ENCODE measurements around the gene BRCC3.
"Not testable (repeated sequence)": the region's sequence is repeated elsewhere in the genome, so short reads cannot be mapped to it uniquely, and the experiment has no call there.

The BRCC3 gene

GRCh38 chrX:155134255-155134654 is 62.9 kb downstream of the BRCC3 start:
- no peak overlapping the region for H3K4me3 ChIP-seq (ENCODE audit: low read depth, low read length)

GRCh38 chrX:155143959-155144548 is 72.7 kb downstream of the BRCC3 start:
- no peak for TF ChIP-seq CTCF (conservative IDR thresholded peaks at IDR 0.05; ENCODE audit: low read depth, low read length)
- DNase-seq (ENCODE audit: low read depth) = no peak
- no peak overlapping the region for H3K4me3 ChIP-seq (ENCODE audit: low read depth, low read length)

More at GRCh38 chrX:155134255-155134654, 62.9 kb downstream of the BRCC3 start:
- TF ChIP-seq CTCF (conservative IDR thresholded peaks at IDR 0.05; ENCODE audit: low read depth, low read length) = no peak
- DNase-seq (ENCODE audit: low read depth) = no peak

GRCh38 chrX:155144926-155145325 is 73.6 kb downstream of the BRCC3 start:
- TF ChIP-seq CTCF (conservative IDR thresholded peaks at IDR 0.05; ENCODE audit: low read depth, low read length) = no peak
- H3K4me3 ChIP-seq (ENCODE audit: low read depth, low read length) = no peak overlapping the region
- no peak for DNase-seq (ENCODE audit: low read depth)

GRCh38 chrX:155147612-155148011 is 76.3 kb downstream of the BRCC3 start:
- H3K4me3 ChIP-seq (ENCODE audit: low read depth, low read length); DNase-seq (ENCODE audit: low read depth): not testable (repeated sequence)

- H3K4me3 ChIP-seq (ENCODE audit: low read depth, low read length); DNase-seq (ENCODE audit: low read depth): not testable (repeated sequence)
Observed at GRCh38 chrX:155148166-155148565, 76.9 kb downstream of the BRCC3 start.

GRCh38 chrX:155148724-155149537 is 77.6 kb downstream of the BRCC3 start:
- peak; percentile 39 for DNase-seq (ENCODE audit: low read depth)
- TF ChIP-seq CTCF (conservative IDR thresholded peaks at IDR 0.05; ENCODE audit: low read depth, low read length) = peak; percentile 64

GRCh38 chrX:155169881-155170280 is 98.6 kb downstream of the BRCC3 start:
- TF ChIP-seq CTCF (conservative IDR thresholded peaks at IDR 0.05; ENCODE audit: low read depth, low read length) = no peak
- DNase-seq (ENCODE audit: low read depth) = no peak
- H3K4me3 ChIP-seq (ENCODE audit: low read depth, low read length) = no peak overlapping the region

More at GRCh38 chrX:155148724-155149537, 77.6 kb downstream of the BRCC3 start:
- no peak overlapping the region for H3K4me3 ChIP-seq (ENCODE audit: low read depth, low read length)

Data from choroid plexus epithelial cell (primary cell).